ENCODE measurements around the gene NEK4. TPM values are rescaled to one million over a fixed set of nuclear protein-coding genes. Genes with fewer than 3 reads are reported as not detected.

NEK4 gene
- total and polyA plus RNA-seq, 2 of the 13 experiments (the other 11 are each of a cell fraction or from before 2014, with no cell fraction given): 16.5 to 38.0 TPM

DNA sequence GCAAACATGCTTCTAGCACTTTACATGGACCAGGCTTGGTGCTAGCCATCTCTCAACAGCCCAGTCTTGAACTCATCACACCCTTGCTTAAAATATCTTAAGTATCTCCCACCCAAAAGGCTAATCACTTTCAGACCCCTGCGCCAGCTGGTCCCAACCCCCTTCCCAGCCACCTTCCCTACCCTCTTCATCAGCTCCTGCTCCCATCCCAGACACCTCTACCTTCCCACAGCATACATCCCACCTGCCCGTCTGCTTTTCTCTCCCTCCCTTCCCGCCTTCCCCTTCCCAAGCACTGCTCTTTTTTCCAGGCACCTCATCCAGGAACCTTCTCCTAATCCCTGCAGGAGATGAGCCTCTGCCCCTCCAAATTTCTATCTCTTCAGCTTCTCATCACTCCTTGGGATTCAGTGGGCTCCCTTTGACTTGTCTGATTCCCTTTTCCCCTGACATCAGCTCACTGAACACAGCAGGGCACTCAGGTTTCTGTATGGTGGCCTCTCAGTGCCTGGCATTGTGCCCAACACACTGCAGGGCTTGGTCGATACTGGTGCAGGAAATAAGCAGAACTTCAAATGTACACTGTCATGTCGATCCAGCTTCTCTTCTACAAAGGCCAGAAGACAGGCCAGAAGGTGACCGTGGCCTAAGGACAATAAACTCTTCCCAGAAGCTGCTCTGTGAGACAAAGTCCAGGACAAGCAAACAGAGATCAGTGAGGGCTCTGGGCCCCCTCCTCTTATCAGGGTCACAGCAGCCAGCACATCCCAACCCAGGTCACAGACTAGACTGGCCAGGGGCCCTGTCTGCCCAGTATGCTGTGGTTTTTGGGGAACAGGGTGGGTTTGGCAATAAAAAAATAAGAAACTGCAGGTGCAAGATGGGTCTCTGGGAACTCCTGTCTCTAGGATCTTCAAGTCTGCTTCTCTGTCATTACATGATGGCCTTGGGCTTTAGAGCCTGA, 4.4 kb upstream of the NEK4 start (continued):
- TF ChIP-seq, protein P1, sequence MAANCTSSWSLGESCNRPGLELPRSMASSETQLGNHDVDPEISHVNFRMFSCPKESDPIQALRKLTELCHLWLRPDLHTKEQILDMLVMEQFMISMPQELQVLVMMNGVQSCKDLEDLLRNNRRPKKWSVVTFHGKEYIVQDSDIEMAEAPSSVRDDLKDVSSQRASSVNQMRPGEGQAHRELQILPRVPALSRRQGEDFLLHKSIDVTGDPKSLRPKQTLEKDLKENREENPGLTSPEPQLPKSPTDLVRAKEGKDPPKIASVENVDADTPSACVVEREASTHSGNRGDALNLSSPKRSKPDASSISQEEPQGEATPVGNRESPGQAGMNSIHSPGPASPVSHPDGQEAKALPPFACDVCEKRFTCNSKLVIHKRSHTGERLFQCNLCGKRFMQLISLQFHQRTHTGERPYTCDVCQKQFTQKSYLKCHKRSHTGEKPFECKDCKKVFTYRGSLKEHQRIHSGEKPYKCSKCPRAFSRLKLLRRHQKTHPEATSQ (CRISPR knock-in tag; IDR thresholded peaks at IDR 0.05; ENCODE audit: borderline replicate concordance): peak; percentile 52; the same call in 1 of the 2 replicates
- TF ChIP-seq ZNF878 (CRISPR knock-in tag; IDR thresholded peaks at IDR 0.05) (peak; percentile 93), AGO1 (IDR thresholded peaks at IDR 0.05; ENCODE audit: low read depth, low read length, poor library complexity, severe bottlenecking) (no peak), YEATS2 (CRISPR knock-in tag; IDR thresholded peaks at IDR 0.05; ENCODE audit: borderline replicate concordance) (no peak), ZNF720 (CRISPR knock-in tag; IDR thresholded peaks at IDR 0.05) (no peak), NR1H2 (CRISPR knock-in tag; IDR thresholded peaks at IDR 0.05; ENCODE audit: borderline replicate concordance, low read depth) (0 out of 2 replicates have a peak, but pooled peaks have one; percentile 14), PAX8 (CRISPR knock-in tag; IDR thresholded peaks at IDR 0.05; ENCODE audit: borderline replicate concordance) (0 out of 2 replicates have a peak, but pooled peaks have one; percentile 13), MTF2 (CRISPR knock-in tag; IDR thresholded peaks at IDR 0.05; ENCODE audit: borderline replicate concordance) (peak; percentile 59; the same call in 1 of the 2 replicates), ZNF205 (CRISPR knock-in tag; IDR thresholded peaks at IDR 0.05) (peak; percentile 89), ZNF572 (CRISPR knock-in tag; IDR thresholded peaks at IDR 0.05) (no peak)
- TF ChIP-seq, protein P2, sequence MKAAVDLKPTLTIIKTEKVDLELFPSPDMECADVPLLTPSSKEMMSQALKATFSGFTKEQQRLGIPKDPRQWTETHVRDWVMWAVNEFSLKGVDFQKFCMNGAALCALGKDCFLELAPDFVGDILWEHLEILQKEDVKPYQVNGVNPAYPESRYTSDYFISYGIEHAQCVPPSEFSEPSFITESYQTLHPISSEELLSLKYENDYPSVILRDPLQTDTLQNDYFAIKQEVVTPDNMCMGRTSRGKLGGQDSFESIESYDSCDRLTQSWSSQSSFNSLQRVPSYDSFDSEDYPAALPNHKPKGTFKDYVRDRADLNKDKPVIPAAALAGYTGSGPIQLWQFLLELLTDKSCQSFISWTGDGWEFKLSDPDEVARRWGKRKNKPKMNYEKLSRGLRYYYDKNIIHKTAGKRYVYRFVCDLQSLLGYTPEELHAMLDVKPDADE (CRISPR knock-in tag; IDR thresholded peaks at IDR 0.05): no peak
- TF ChIP-seq, protein P3, sequence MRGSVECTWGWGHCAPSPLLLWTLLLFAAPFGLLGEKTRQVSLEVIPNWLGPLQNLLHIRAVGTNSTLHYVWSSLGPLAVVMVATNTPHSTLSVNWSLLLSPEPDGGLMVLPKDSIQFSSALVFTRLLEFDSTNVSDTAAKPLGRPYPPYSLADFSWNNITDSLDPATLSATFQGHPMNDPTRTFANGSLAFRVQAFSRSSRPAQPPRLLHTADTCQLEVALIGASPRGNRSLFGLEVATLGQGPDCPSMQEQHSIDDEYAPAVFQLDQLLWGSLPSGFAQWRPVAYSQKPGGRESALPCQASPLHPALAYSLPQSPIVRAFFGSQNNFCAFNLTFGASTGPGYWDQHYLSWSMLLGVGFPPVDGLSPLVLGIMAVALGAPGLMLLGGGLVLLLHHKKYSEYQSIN (CRISPR knock-in tag; IDR thresholded peaks at IDR 0.05; ENCODE audit: borderline replicate concordance): no peak
- TF ChIP-seq, protein P4, sequence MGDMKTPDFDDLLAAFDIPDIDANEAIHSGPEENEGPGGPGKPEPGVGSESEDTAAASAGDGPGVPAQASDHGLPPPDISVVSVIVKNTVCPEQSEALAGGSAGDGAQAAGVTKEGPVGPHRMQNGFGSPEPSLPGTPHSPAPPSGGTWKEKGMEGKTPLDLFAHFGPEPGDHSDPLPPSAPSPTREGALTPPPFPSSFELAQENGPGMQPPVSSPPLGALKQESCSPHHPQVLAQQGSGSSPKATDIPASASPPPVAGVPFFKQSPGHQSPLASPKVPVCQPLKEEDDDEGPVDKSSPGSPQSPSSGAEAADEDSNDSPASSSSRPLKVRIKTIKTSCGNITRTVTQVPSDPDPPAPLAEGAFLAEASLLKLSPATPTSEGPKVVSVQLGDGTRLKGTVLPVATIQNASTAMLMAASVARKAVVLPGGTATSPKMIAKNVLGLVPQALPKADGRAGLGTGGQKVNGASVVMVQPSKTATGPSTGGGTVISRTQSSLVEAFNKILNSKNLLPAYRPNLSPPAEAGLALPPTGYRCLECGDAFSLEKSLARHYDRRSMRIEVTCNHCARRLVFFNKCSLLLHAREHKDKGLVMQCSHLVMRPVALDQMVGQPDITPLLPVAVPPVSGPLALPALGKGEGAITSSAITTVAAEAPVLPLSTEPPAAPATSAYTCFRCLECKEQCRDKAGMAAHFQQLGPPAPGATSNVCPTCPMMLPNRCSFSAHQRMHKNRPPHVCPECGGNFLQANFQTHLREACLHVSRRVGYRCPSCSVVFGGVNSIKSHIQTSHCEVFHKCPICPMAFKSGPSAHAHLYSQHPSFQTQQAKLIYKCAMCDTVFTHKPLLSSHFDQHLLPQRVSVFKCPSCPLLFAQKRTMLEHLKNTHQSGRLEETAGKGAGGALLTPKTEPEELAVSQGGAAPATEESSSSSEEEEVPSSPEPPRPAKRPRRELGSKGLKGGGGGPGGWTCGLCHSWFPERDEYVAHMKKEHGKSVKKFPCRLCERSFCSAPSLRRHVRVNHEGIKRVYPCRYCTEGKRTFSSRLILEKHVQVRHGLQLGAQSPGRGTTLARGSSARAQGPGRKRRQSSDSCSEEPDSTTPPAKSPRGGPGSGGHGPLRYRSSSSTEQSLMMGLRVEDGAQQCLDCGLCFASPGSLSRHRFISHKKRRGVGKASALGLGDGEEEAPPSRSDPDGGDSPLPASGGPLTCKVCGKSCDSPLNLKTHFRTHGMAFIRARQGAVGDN (CRISPR knock-in tag; IDR thresholded peaks at IDR 0.05): peak; percentile 71
- TF ChIP-seq, protein P5, sequence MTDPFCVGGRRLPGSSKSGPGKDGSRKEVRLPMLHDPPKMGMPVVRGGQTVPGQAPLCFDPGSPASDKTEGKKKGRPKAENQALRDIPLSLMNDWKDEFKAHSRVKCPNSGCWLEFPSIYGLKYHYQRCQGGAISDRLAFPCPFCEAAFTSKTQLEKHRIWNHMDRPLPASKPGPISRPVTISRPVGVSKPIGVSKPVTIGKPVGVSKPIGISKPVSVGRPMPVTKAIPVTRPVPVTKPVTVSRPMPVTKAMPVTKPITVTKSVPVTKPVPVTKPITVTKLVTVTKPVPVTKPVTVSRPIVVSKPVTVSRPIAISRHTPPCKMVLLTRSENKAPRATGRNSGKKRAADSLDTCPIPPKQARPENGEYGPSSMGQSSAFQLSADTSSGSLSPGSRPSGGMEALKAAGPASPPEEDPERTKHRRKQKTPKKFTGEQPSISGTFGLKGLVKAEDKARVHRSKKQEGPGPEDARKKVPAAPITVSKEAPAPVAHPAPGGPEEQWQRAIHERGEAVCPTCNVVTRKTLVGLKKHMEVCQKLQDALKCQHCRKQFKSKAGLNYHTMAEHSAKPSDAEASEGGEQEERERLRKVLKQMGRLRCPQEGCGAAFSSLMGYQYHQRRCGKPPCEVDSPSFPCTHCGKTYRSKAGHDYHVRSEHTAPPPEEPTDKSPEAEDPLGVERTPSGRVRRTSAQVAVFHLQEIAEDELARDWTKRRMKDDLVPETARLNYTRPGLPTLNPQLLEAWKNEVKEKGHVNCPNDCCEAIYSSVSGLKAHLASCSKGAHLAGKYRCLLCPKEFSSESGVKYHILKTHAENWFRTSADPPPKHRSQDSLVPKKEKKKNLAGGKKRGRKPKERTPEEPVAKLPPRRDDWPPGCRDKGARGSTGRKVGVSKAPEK (CRISPR knock-in tag; IDR thresholded peaks at IDR 0.05; ENCODE audit: borderline replicate concordance): no peak
- TF ChIP-seq, protein P6, sequence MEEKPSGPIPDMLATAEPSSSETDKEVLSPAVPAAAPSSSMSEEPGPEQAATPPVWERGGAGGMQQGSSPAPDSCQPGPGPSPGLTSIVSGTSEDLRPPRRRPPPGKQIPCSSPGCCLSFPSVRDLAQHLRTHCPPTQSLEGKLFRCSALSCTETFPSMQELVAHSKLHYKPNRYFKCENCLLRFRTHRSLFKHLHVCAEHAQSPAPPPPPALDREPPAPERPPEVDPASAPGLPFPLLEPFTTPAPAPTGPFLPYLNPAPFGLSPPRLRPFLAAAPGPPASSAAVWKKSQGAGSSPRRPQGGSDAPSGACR (CRISPR knock-in tag; IDR thresholded peaks at IDR 0.05): peak; percentile 20; the same call in 1 of the 2 replicates

Measured in HepG2 (cell line).